Activated gamma-delta T cell treated with Interleukin-2 at 50 U/mL for 16 hours (primary cell): ENCODE data around the gene SLITRK3.
"Not testable (repeated sequence)": the region's sequence is repeated elsewhere in the genome, so short reads cannot be mapped to it uniquely, and the experiment has no call there.

Experiments
- DNase-seq: peaks from one replicate; pipeline ENCODE4 v3.0.0-alpha.2; 2020

The SLITRK3 gene

DNA sequence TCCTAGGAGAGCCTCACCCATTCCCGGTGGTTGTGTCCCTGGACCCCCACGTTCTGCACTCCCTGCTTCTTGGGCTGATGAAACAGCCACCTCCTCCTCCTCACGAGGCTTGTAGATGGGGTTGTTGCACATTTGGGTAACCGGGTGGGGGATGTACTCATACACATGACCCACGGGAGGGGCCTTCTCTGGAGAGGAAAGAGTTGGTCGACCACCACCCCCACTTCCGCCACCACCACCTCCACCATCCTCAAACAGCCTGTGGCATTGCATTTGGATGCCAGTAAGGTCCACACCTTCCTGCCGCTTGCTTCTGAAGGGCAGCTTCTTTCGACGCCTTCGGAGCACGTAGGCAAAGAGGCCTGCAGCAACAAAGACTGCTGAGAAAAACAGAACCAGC lies 7.7 kb downstream of the SLITRK3 start:
- no peak for DNase-seq

- DNase-seq = no peak
Measured at GRCh38 chr3:165185707-165186327, 10.4 kb downstream of the SLITRK3 start.

GRCh38 chr3:165181556-165181955 lies 14.6 kb downstream of the SLITRK3 start:
- DNase-seq = no peak

DNA sequence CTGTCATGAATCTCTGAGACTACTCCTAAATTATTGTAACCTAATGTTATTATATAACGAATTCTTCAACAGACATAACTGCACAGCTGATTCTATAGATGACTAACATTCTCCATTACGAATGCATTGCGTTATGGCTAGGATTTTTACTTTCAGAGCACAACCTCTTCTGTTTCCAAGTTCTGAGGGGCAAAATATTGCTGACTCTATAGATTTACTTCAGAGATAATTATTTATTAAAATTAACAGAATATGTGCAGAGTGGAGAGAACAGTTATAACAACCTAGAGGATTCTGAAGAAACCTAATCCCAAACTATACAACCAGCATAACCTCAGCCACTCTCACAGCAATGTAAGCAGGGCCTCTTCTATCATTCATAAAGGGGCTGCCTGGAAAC lies 25.9 kb downstream of the SLITRK3 start:
- no peak for DNase-seq

DNA sequence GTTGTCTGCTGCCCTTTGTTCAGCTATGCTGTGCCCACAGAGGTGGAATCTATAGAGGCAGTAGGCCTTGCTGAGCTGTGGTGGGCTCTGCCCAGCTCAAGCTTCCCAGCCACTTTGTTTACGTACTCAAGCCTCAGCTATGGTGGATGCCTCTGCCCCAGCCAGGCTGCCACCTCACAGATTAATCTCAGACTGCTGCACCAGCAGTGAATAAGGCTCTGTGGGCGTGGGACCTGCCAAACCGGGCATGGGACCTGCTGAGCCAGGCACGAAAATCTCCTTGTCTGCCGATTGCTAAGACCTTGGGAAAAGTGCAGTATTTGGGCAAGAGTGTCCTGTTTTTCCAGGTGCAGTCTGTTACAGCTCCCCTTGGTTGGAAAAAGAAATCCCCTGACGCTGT lies 26.8 kb downstream of the SLITRK3 start:
- DNase-seq = no peak

DNA sequence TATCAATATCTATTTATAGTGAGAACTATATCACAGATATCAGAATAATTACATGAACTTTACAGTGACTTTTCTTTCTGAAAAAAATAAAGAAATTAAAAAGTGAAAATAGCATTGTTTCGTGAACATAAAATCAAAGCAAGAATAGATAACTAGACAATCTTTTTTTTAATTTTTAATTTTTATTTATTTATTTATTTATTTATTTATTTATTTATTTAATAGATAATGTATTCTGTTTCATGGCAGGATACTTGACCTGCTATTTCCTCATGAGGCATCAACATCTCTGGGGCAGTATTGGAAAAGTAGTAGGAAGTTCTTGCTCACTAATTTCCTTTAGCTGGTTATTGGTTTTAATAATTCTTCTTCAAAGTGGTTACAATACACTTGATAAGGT lies 33.3 kb downstream of the SLITRK3 start:
- DNase-seq = no peak

- no peak for DNase-seq
Measured at GRCh38 chr3:165159760-165160421, 36.3 kb downstream of the SLITRK3 start.

GRCh38 chr3:165158011-165158410 lies 38.2 kb downstream of the SLITRK3 start:
- DNase-seq = no peak

DNA sequence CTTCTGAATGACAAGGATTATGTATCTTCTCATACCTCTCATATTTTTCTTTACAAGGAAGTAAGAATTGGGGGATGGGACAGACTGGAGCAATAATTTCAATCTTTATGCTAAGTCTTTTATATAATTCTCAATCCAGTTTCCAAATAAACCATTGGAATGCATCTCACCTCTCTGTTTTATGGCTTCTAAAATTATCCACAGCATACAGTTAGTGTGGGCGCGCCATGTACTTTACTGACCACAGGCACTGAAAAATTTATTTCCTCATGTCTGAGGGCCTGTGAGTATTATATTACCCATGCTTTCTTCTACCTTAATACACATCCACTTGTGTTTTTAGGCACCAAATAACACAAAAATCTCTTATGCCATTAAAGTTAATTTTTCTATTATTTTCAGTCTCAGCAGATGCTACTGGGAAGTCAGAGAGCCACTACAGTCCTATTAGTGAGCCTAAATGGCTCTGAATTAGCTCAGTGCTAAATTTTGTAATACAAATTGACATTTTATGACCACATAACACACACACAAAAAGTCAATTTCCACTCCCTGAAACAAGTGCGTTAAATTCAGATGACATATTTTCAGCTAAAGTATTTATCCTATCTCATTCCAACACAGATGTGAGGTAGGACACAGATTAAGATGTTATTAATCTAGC lies 39.3 kb downstream of the SLITRK3 start:
- DNase-seq = no peak

DNA sequence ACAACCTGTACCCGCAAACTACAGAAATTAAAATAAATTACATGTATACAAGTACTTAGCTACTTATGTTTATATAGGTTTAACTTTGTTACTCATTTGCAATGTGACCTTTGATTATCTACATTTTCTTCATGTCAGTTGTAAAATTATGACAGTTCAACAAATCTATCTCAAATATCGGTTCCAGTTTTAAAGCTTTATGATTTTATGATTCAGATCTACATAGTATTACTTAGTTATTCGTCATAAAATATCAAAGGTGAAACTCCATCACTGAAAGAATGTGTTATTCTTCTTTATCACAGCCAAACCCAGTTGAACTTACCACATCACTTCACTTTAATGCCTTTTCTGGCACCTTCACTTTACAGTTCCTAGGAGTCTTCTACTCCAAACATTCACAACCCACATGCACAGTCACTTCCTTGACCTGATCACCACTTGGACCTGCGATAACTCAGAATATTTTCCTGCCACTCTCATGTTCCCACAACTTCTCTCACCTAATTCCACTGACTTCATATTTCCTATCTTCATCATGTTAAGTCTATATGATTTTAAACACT lies 47.2 kb downstream of the SLITRK3 start:
- no peak for DNase-seq

DNA sequence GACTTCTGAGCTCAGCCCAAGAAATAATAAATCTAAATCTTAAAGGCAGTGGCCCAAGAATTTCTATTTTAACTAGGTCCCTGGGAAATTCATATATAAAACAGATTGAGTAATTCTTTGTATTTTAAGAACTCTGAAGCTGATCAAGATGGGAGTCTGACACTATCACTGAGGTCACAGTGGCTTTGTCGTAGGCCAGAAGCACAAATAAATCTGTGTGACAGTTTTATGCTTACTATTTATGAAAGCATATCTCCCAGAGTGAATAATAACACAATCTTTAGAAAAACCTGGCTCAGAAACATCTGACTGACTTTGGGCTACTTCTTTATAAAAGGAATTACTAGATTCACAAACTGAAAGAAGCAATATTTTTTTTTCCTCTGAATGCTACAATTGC lies 51.9 kb downstream of the SLITRK3 start:
- no peak for DNase-seq

GRCh38 chr3:165139918-165140317 lies 56.3 kb downstream of the SLITRK3 start:
- DNase-seq = not testable (repeated sequence)
